ENCODE results near the gene PRDM5. TPM values are rescaled to one million over a fixed set of nuclear protein-coding genes. Genes with fewer than 3 reads are reported as not detected.

Gene PRDM5
- total and polyA plus RNA-seq, 10 of the 15 experiments (the other 5 are each of a cell fraction or from before 2014, with no cell fraction given): 0.07 TPM; not detected in 9

GRCh38 chr4:120736312-120736711, 186.2 kb downstream of the PRDM5 start:
- no peaks in the 10 kb centered on the region for H3K36me3 ChIP-seq (ENCODE audit: control insufficient read depth in 2 of 2, insufficient read depth in 2 of 2, low read length in 1 of 2)
- no peaks in the 10 kb centered on the region for H3K4me1 ChIP-seq (ENCODE audit: control insufficient read depth, insufficient read depth, low read length)
- no TSS peak for BruUV-seq (replicated peaks)
- H3K79me2 ChIP-seq (ENCODE audit: control insufficient read depth, insufficient read depth, low read length): no peaks in the 10 kb centered on the region
- TF ChIP-seq STAT1 (conservative IDR thresholded peaks at IDR 0.05) (no peak), ZNF384 (IDR thresholded peaks at IDR 0.05; ENCODE audit: borderline replicate concordance, low read depth, low read length) (no peak), BCL11A (IDR thresholded peaks at IDR 0.05; ENCODE audit: low read depth, low read length) (no peak), E2F4 (IDR thresholded peaks at IDR 0.05; ENCODE audit: low read depth, low read length) (no peak), CHD1 (IDR thresholded peaks at IDR 0.05; ENCODE audit: low read depth, low read length) (no peak), EED (IDR thresholded peaks at IDR 0.05; ENCODE audit: low read depth) (no peak), CTCF (IDR thresholded peaks at IDR 0.05 in 2 of 3, conservative IDR thresholded peaks at IDR 0.05 in 1 of 3; ENCODE audit: control insufficient read depth in 2 of 3, extremely low read depth in 1 of 3, insufficient read depth in 1 of 3, low read depth in 3 of 3, low read length in 3 of 3) (no peak), BHLHE40 (IDR thresholded peaks at IDR 0.05; ENCODE audit: borderline replicate concordance in 1 of 2, low read depth in 2 of 2, low read length in 1 of 2) (no peak), ZBED1 (IDR thresholded peaks at IDR 0.05; ENCODE audit: borderline replicate concordance) (no peak), GATAD2B (conservative IDR thresholded peaks at IDR 0.05; ENCODE audit: low read depth) (no peak), PAX8 (IDR thresholded peaks at IDR 0.05) (no peak), HCFC1 (IDR thresholded peaks at IDR 0.05; ENCODE audit: low read length) (no peak), SMAD1 (IDR thresholded peaks at IDR 0.05; ENCODE audit: low read depth, partially characterized antibody) (no peak), NR2C2 (IDR thresholded peaks at IDR 0.05; ENCODE audit: borderline replicate concordance, control insufficient read depth, insufficient read length, low read depth) (no peak), ZNF207 (IDR thresholded peaks at IDR 0.05; ENCODE audit: borderline replicate concordance) (no peak), SP1 (IDR thresholded peaks at IDR 0.05; ENCODE audit: low read depth, low read length) (no peak), TAF1 (IDR thresholded peaks at IDR 0.05; ENCODE audit: borderline replicate concordance, low read depth, low read length) (no peak), NR2F1 (conservative IDR thresholded peaks at IDR 0.05) (no peak), MEF2B (IDR thresholded peaks at IDR 0.05; ENCODE audit: partially characterized antibody, poor library complexity, severe bottlenecking) (no peak), CHD4 (IDR thresholded peaks at IDR 0.05) (no peak)
- WGBS (ENCODE audit: insufficient coverage, insufficient replicate concordance, low lambda C conversion rate, missing lambda C conversion rate): 33% methylated on average over 9 of the region's 9 CpGs
- DNase-seq (ENCODE audit: low read depth, low spot score) (no peak), FAIRE-seq (no peak), ATAC-seq (no peak)
- ChIA-PET POLR2A (no interaction called here), RAD21 (ENCODE audit: unreplicated experiment) (interaction anchor here (1.3 kb wide), 1 partner anchor 17 kb away, joined by 3 read pairs; no protein-coding TSS in a partner anchor), SMC1A (ENCODE audit: uncharacterized antibody, unreplicated experiment) (interaction anchor here (0.6 kb wide), 1 partner anchor 382 kb away, joined by 3 read pairs; no protein-coding TSS in a partner anchor), CTCF (no interaction called here)
- H4K20me1 ChIP-seq (ENCODE audit: control insufficient read depth, insufficient read depth): no peaks in the 10 kb centered on the region
- H3K4me3 ChIP-seq: no peak overlapping the region
- in situ Hi-C loops (cut with MboI) (no loop called here), intact Hi-C loops (cut with micrococcal nuclease; ENCODE audit: unreplicated experiment) (no loop called here)
- no peak overlapping the region for H3K27ac ChIP-seq (ENCODE audit: control insufficient read depth, insufficient read depth)
- no peak overlapping the region for H3K9ac ChIP-seq (ENCODE audit: control insufficient read depth, insufficient read depth, low read length)
- H2AFZ ChIP-seq (ENCODE audit: control insufficient read depth, low read depth, low read length): no peak overlapping the region
- no peaks in the 10 kb centered on the region; a peak in 1 of 4 replicates for H3K27me3 ChIP-seq (replicated peaks in 1 of 2; ENCODE audit: control insufficient read depth in 2 of 2, insufficient read depth in 2 of 2, low read length in 1 of 2)
- H3K9me3 ChIP-seq (replicated peaks; ENCODE audit: control insufficient read depth, insufficient read depth, low read length): no peaks in the 10 kb centered on the region
- no peak overlapping the region for H3K4me2 ChIP-seq (ENCODE audit: control insufficient read depth, insufficient read depth)
